Ecto neural progenitor cell (in vitro differentiated cells): ENCODE results near the gene SMYD2.
"Not testable (repeated sequence)": the region's sequence is repeated elsewhere in the genome, so short reads cannot be mapped to it uniquely, and the experiment has no call there.

Source experiments
- DNase-seq: peaks from one replicate; pipeline ENCODE4 v3.0.0-alpha.2; 2018; ENCODE audit warnings: low spot score

Gene SMYD2

DNA sequence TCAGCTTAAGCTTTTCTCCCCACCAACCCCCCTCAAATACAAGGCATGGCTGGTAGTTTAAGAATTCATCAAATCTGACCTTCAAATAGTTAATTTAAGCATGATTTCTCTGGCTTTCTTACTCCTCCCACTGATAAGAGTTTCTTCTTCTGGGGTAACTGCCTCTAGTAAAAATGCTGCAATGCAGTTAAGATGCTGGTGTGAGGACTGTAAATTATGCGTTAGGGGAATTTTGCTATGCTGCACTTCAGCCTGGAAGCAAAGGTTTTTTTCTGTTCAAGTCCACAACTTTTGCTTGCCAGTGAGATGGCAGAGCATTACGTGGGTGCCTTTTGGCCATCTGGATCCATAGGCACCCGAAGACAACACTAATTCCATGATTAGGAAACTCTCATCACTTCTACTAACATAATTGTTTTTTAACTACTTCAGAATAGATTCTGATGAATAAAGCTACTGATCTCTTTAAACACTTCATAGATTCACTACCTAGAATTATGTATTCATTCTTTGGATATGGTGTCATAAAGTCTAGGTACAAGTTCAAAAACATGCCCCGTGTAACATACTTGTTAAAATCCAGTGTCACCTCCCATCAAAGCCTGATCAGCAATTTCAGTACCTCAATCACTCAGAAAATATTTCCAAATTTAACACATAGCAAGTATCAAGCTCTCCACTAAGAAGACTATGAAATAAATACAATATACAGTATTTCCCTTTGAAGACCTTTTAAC is 8.8 kb upstream of the SMYD2 start:
- DNase-seq = no peak

DNA sequence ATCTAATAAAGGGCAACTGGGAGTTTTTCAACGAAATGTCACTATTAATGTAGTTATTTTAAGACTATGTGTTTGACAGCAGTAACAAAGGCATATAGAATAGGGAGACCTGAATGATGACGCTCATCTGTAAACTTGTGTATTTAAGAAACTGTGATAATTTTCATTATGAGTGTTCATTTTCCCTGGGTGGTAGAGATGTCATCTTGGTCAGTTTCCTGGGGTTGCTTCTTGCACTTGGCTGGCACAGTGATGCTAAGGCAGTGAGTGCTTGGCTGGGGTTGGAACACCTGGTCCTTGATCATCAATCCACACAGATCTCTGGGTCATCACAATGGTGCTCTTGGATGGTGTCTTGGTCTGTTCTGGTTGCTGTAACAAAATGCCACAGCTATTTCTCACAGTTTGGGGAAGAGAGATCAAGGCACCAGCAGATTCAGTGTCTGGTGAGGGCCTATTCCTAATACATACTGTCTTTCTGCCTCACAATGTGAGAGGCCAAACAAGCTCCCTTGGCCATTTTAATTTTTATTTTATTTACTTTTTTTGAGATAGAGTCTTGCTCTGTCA is 7.9 kb upstream of the SMYD2 start:
- DNase-seq = no peak

DNA sequence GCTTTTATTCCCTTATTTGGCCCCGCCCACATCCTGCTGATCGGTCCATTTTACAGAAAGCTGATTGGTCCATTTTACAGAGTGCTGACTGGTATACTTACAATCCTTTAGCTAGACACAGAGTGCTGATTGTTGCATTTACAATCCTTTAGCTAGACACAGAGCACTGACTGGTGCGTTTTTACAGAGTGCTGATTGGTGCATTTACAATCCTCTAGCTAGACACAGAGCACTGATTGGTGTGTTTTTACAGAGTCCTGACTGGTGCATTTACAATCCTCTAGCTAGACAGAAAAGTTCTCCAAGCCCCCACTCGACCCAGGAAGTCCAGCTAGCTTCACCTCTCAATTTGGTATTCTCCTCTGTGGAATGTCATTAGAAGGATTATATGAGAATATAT is 5.3 kb upstream of the SMYD2 start:
- DNase-seq = not testable (repeated sequence)

DNA sequence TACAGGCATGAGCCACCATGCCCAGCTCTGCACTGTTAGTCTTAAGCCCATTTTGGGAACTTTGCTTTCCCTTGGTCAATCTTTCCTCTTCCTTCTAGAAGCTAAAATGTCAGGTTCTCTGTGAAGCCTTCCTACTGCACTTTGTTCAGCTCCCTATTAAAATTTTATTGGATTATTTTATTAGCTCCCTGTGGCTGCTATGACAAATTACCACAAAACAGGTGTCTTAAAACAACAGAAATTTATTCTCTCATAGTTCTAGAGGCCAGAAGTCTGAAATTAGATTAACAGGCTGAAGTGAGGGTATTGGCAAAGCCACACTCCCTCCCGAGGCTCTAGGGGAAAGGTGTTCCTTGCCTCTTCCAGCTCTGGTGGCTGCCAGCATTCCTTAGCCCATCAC is 4.2 kb upstream of the SMYD2 start:
- no peak for DNase-seq

DNA sequence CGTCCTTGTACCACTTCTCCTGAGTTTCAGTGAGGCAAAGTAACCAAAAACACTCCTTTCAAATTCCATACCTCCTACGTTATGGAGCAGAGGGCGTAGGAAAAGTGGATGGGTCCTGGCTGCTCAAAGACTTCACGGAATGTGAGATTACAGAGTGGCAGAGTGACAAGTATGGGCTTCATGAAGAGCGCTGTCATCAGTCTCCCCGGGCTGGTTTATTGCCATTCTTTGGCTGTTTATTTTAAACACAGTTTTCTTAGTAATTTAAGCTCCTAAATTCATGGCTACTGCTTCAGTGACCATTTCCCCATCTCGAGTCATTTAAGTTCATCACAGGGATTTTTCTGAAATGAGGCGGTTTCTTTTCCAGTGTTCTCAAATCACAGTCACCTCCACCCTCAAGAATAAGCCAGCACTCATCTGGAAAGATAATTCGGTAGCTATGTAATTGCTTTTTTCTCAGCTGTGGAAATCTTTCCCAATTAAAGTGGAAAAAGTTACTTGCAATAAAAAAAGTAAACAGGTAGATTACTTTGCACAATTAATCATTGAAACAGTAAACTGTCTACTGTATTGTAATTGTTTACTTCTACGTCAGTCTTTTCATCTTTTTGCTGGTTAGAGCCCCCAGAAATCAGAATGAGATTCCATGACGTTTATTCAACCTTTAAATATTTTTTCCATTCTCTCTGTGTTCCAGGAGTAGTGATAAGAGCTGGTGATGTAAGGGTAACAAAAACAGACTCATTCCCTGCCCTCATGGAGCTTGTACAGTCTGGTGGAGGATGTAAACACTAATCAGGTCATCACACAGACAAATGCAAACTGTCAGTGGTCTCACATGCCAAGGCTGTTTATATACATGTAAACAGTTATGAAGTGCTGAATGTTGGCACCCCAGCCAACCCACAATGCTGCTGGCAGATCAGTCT is 3.0 kb upstream of the SMYD2 start:
- DNase-seq = no peak

DNA sequence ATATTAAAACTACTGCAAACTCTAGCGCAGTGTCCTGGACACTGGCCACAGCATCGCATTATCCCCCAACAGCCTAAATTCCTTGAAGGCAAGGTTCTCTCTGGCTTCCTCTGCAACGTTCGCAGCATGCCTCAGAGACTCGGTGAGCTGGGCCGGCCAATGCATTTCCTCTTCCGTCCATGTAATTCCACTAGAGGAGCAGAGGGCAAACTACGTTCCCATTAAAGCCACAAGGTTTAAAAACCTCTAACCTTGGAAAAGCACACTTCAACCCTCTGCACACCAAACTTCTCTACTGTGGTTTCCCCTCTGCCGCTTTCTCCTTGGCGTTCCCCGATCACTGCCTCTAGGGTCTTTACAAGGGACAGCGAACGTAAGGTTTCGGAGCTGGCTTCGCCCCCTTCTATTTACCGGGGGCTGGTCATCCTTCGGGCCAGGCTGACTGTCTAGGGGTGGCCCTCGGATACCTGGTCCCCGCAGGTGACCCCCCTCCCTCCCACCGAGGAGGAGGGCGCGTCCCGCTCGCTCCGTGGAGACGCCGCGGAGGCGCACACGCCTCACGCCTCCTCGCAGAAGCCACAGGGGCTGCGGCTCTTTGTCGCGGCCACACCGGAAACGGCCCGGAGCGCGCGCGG is 456 bp upstream of the SMYD2 start:
- DNase-seq = peak; percentile 66

DNA sequence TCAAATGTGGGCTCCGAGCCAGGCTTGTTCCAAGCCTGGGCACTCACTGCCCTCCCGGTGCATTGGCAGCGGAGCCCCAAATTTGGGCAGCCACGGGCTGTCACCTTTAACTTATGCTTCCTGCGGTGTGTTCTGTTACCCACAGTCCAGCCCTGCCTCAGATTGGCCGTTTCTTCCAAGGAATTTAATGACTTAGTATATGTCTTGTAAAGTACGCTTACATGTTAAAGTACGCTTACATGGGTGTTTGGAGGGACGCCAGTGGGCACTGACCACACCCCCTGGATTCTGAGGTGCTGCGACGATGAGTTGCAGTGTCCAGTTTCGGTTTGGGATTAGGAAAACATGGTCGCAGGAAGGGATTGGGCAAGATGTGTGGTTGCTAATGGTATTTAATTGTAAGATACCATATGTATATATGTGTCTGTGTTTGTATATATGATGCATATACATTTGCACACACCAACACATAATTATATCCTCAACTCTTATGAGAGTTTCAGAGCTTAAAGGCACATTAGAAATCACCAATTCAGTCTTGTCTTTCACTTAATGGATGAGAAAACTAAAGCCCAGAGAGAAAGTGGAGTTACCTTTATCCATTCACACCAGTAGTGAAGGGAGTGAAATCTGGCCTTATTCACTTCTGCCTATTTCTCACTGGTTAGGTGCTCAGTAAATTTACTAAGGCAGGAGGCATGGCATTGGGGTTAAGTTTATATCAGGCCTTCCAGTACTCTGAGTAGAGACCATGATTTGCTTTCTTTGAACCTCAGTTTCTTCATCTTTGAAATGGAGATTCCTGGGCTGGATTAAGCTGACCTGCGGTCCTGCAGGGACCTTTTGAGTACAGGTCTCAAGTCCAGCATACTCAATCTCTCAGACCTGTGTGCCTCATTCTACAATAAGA is 1.0 kb downstream of the SMYD2 start:
- no peak for DNase-seq

DNA sequence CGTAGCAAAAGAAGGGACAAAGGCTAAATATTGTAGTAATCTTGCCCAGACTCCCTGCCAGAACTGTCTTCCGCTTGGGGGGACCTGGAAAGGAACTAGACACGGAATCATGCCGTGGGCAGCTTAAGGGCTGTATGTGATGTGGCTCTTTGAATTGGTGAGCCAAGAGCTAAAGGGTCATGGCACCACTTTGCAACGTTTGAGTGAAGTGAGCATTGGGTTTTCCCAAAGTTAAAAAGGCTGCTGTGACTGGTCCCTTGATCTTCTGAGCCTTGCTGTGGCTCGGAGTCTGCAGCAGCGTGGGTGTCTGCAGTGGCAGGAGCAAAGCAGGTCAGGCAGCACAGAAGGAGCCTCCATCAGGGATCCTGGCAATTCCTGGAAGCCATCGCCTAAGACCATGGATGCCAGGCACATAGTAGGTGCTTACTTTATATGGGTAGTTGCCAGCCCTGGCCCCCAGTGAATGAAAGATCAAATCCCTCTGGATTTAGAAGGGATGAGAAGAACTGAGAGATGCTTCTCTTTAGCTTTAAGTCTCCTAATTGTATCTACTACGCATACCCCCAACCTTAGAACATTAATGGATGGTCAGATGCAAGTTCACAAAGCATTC is 1.8 kb downstream of the SMYD2 start:
- no peak for DNase-seq

DNA sequence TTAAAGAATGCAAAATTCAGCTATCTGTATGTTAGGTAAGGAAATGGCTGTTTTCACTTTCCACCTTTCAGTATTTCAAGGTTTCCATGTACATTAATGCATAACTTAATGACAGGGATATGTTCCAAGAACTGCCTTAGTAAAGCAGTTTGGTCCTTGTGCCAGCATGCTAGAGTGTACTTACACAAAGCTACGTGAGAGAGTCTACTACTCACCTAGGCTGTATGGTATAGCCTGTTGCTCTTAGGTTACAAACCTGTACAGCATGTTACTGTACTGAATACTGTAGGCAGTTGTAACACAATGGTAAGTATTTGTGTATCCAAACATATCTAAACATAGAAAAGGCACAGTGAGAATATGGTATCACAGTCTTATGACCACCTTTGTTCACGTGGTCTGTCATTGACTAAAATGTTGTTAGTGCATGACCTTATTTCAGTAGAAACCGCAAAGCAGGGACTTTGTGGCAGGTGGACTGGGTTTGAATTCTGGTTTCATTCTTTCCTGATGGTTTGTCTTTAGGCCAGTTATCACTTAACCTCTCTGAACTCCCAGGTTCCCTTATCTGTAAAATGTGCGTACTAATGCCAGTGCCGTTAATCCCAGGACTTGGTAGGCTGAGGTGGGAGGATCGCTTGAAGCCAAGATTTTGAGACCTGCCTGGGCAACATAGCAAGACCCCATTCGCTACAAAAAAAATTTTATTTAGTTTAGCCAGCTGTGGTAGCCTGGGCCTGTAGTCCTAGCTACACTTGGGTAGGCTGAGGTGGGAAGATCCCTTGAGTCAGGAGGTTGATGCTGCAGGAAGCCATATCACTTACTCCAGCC is 4.9 kb downstream of the SMYD2 start:
- DNase-seq = no peak

DNA sequence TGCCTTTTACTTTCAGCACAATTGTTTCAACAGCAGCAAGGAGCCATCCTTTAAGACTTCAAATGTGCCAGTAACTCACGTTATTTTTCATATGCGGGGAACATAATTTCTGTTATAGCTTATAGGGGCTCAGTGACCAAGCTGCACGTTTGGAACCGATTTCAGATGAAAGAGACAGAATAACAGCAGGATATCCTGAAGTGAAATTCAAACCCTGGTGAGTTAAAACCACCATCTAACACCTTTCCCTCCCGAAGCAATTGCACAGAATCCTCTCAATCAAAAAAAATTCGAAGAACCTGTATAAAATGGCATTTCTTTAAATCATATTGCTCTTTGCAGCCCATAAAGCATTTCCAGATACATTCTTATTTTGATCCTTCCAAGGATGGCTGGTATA is 6.9 kb downstream of the SMYD2 start:
- no peak for DNase-seq

DNA sequence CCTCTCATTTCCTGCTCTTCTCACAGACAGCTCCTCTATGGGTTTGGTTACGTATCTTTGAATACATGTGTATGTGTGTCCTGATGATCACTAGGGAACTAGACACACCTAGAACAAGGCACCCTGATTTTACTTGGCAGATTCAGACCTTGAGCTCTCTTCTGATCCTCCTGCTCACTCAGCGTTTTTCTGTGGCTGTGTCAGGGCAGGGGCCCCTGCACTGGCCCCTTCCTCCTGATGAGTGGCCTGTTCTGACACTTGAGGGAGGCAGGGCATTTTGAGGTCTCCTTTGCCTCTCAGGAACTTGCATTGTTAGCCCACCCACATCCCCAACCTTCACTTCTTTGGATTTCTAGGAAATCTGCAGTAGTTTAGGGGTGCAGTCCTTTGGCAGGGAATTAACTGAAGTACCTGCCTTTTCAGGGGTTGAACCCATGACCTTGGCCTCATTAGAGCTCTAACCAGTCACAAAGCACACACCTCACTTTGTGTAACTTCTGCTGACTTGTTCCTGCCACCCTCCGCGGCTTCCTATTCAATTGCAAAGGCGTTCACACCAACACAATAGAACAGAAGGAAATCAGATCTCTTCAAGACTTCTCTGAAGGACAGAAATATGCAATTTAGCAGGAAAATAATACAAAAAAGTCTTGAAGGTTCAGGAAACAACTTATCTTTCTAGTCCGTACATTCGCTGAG is 8.8 kb downstream of the SMYD2 start:
- no peak for DNase-seq

DNA sequence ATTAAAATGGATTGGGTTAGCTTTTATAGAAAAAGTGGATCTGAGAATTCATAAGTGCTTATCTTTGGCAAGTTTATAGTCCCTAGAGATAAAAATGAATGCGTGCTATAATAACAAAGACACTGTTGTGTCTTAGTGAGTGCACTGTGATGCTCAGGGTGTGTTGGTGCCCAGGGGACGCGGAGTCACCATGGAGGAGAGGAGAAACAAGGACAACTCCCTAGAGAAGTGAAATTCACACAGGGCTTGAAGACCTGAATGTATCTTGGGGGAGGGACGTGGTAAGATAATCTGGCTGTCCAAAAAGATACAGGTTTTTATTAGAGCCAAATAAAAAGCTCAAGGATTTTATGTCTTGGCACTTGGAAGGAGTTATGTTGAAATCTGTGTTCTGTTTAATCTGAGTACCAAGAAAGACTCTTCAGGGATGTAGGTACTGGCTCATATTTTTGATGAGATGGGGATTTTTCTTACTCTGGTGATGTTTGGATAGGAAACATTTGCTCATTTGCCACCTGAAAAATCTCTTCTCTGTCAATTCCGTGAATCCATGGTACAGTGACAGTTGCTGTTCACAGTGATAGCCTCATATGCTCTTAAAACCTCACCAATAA is 9.6 kb downstream of the SMYD2 start:
- no peak for DNase-seq

DNA sequence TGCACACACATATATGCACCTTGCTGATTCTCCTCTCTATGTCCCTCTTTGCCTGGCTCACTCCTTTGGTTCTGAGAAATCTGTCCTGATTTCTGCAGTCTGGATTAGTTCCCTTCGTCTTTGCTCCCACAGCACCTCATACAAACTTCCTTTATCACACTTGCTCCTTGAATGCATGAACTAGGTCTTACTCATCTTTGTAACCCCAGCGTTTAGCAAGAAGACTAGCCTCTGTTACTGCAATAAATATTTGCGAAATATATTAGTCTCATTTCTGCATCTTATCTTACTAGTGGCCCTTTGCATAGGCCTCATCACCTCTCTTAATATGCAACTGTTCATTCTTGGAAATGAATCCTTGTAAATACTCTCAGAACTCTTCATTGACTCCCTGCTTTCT is 11.4 kb downstream of the SMYD2 start:
- no peak for DNase-seq

DNA sequence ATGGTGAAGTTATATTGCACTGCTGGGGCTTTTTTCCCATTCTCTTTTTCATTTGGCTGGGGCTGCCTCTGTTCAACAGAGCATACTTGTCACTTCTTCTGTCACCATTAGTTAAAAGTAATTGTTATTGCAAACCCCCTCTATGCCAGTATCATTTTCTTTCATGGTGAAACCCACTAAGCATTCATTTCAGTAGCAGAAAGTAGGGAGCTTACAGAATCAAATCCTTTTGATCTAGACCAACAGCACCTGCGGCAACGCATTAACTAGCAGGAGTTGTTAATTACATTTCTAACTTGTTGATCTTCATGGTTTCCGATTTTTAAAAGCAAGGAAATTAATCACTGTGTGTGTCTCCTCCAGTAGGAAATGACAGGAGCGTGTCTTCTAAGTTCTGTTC is 15.0 kb downstream of the SMYD2 start:
- no peak for DNase-seq

DNA sequence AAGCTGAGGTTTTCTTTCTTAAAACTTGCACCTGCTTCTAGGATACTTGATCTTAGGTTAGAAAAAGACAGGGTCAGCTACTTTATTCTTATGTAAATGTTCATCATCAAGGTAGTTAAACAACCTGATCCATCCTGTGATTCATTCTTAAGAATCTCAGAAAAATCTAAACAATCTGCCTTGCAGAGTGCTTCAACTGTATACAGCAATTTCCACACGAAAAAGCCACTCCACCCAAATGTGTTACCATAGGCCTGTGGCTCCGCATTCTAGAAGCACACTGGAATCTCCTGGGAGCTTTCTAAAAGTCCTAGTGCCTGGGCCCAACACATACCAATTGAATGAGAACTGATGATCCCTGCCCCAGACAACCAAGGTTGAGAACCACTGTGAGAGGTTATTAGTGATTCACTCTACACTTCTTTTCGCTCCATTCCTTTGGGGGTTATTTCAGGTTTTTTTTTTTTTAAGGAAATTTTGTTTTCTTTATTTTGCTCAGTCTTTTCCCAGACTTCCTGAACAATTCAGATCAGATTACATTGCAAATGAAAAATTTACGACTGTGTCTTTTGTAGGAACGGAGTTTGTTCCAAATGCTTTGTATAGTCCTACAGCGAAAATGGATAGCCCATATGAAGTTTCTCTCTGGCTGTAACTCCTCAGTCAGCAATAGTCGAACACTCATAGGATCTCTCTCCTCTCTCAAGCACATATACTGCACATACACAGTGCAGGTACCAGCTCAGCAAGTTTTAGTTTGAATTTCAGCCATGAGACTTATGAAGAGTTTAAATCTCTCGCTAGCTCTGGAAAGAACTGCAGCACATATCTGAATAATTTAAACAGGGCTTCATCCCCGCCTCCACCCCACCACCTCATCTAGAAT is 16.1 kb downstream of the SMYD2 start:
- no peak for DNase-seq

DNA sequence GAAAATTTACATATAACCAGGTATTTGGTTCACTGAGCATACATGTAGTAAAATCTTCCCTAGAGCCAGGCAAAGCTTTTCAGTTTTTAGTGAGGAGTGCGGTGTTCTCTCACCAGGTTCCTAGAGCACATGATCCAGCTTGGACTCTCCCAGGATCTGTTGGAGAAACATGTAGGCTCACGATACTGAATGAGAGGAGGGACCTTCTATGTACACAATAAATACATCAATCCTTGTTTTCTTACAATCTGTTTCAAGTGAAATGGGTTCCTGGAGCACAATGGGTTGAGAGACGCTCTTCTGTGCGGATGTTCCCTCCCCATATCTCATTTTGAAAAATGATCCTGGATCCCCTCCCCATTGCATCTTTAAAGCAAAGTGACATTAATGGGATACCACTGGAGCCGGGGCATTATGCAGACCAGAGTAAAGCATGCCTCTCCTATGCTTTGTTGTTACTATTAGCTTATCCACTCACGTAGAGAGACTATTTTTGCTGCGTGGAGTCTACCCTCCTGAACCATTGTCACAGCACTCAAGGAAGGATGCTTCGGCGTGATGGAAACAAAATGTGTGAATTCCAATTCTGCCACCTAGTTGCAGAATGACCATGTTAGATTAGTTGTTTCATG is 19.3 kb downstream of the SMYD2 start:
- no peak for DNase-seq

DNA sequence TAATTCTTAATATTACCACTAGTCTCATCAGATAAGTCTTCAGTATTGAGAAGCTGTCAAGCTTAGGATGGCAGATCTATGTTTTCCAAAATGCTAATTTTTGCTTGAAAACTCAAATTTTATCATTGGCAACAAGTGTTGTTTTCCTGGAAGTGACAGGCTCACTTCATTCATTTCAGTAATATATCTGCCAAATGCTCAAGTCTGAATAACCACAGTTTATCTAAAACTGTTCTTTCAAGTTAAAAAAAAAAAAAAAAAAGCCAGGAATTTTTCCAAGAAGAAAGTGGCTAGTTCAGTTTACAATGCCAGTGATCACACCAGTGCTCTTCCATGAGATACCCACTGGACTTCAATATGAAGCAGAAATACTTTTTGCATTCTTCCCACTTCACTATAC is 20.6 kb downstream of the SMYD2 start:
- no peak for DNase-seq
